WTC11 (cell line): Measurements from ENCODE around the gene ALDOB. TPM values are rescaled to one million over a fixed set of nuclear protein-coding genes. Genes with fewer than 3 reads are reported as not detected.

Experiments
- ATAC-seq: fragments of 200-7000 bp; cut with Tn5 transposase; 2 replicates; pipeline ENCODE4 v1.10.0; 2021; ENCODE audit warnings: mild to moderate bottlenecking, moderate library complexity
- CTCF ChIA-PET: fragments of 300-600 bp; sonication (Branson Sonifier 250); formaldehyde crosslinking; loops from one replicate; lab custom pipeline; 2021; ENCODE audit warnings: antibody characterized with exemption; lab: Charles Lee
- POLR2A ChIA-PET: fragments of 350-600 bp; sonication (Branson Sonifier 250); formaldehyde crosslinking; loops from one replicate; lab custom pipeline; 2021; ENCODE audit warnings: antibody characterized with exemption; lab: Charles Lee
- DNase-seq: peaks from one replicate; pipeline ENCODE4 v3.0.0; 2021; ENCODE audit warnings: low spot score
- H3K27ac Mint-ChIP-seq: 2 replicates; pipeline ENCODE4 v1.8.0; 2021; ENCODE audit warnings: mixed read lengths
- H3K27me3 Mint-ChIP-seq: 2 replicates; pipeline ENCODE4 v1.8.0; 2021; ENCODE audit warnings: low read depth, mild to moderate bottlenecking, moderate library complexity, mixed read lengths
- H3K36me3 Mint-ChIP-seq: 2 replicates; pipeline ENCODE4 v1.8.0; 2021; ENCODE audit warnings: mixed read lengths
- H3K4me1 Mint-ChIP-seq: 2 replicates; pipeline ENCODE4 v1.8.0; 2022; ENCODE audit warnings: mixed read lengths
- H3K4me3 Mint-ChIP-seq: 2 replicates; pipeline ENCODE4 v1.8.0; 2021; ENCODE audit warnings: mild to moderate bottlenecking, moderate library complexity, mixed read lengths
- H3K9me3 Mint-ChIP-seq: 2 replicates; pipeline ENCODE4 v1.8.0; 2021; ENCODE audit warnings: mixed read lengths
- ATF2 ChIP-seq: sonication (generic); formaldehyde crosslinking; IDR thresholded peaks from 2 replicates; pipeline ENCODE4 v1.8.1; 2022; ENCODE audit warnings: low read depth, missing genetic modification reagents, borderline replicate concordance
- CBFB ChIP-seq: sonication (generic); formaldehyde crosslinking; IDR thresholded peaks from 2 replicates; pipeline ENCODE4 v1.8.1; 2022; ENCODE audit warnings: mild to moderate bottlenecking, low read depth, missing genetic modification reagents
- E2F1 ChIP-seq: sonication (generic); formaldehyde crosslinking; IDR thresholded peaks from 2 replicates; pipeline ENCODE4 v1.8.0; 2022; ENCODE audit warnings: mild to moderate bottlenecking, missing genetic modification reagents
- E2F4 ChIP-seq: sonication (generic); formaldehyde crosslinking; IDR thresholded peaks from 2 replicates; pipeline ENCODE4 v1.8.1; 2022; ENCODE audit warnings: low read depth, mild to moderate bottlenecking, moderate library complexity, missing genetic modification reagents, borderline replicate concordance
- E2F5 ChIP-seq: sonication (generic); formaldehyde crosslinking; IDR thresholded peaks from 2 replicates; pipeline ENCODE4 v1.8.1; 2022; ENCODE audit warnings: mild to moderate bottlenecking, moderate library complexity, missing genetic modification reagents
- ERG ChIP-seq: fragments of 250-450 bp; sonication (Bioruptor Pico); IDR thresholded peaks from 2 replicates; pipeline ENCODE4 v1.8.0; 2021; ENCODE audit warnings: mild to moderate bottlenecking
- GRHL2 ChIP-seq: fragments of 250-450 bp; sonication (Bioruptor Pico); IDR thresholded peaks from 2 replicates; pipeline ENCODE4 v1.8.0; 2022; ENCODE audit warnings: mild to moderate bottlenecking, moderate library complexity; ENCODE audit not compliant: insufficient replicate concordance, severe bottlenecking
- IRF1 ChIP-seq: sonication (generic); formaldehyde crosslinking; IDR thresholded peaks from 2 replicates; pipeline ENCODE4 v1.8.0; 2023; ENCODE audit warnings: missing genetic modification reagents
- MLX ChIP-seq: sonication (generic); formaldehyde crosslinking; IDR thresholded peaks from 2 replicates; pipeline ENCODE4 v1.8.1; 2023; ENCODE audit warnings: mild to moderate bottlenecking, missing genetic modification reagents, moderate library complexity
- STAT6 ChIP-seq: sonication (generic); formaldehyde crosslinking; conservative IDR thresholded peaks from 2 replicates; pipeline ENCODE4 v1.8.1; 2023; ENCODE audit warnings: mild to moderate bottlenecking, low read depth, missing genetic modification reagents, moderate library complexity
- ZNF219 ChIP-seq: sonication (generic); formaldehyde crosslinking; IDR thresholded peaks from 2 replicates; pipeline ENCODE4 v1.8.0; 2023; ENCODE audit warnings: missing genetic modification reagents, mild to moderate bottlenecking, borderline replicate concordance
- ZNF232 ChIP-seq: sonication (generic); formaldehyde crosslinking; IDR thresholded peaks from 2 replicates; pipeline ENCODE4 v1.8.0; 2022; ENCODE audit warnings: mild to moderate bottlenecking, missing genetic modification reagents
- ZNF263 ChIP-seq: sonication (generic); formaldehyde crosslinking; IDR thresholded peaks from 2 replicates; pipeline ENCODE4 v1.8.1; 2022; ENCODE audit warnings: low read depth, mild to moderate bottlenecking, moderate library complexity, missing genetic modification reagents
- ZNF396 ChIP-seq: fragments of 250-450 bp; sonication (Bioruptor Pico); IDR thresholded peaks from 2 replicates; pipeline ENCODE4 v1.8.0; 2021; ENCODE audit warnings: mild to moderate bottlenecking, moderate library complexity, borderline replicate concordance
- ZNF512 ChIP-seq: sonication (generic); formaldehyde crosslinking; IDR thresholded peaks from 2 replicates; pipeline ENCODE4 v1.8.1; 2022; ENCODE audit warnings: missing genetic modification reagents, borderline replicate concordance
- total RNA-seq: library from RNA; stranded (reverse); gene quantifications from 3 replicates; pipeline ENCODE4 v1.2.3, GENCODE V29; 2021

ALDOB gene
- total RNA-seq, 1 experiment from 2014 or later = 0.94 TPM

- TF ChIP-seq E2F5 (CRISPR knock-in tag) = no peak
- TF ChIP-seq ZNF512 (CRISPR knock-in tag) = no peak
- TF ChIP-seq ZNF219 (CRISPR knock-in tag) = no peak
- TF ChIP-seq ZNF396 = no peak
- no peak for TF ChIP-seq ZNF263 (CRISPR knock-in tag)
- TF ChIP-seq GRHL2 (CRISPR knock-in tag) = no peak
- TF ChIP-seq ZNF232 (CRISPR knock-in tag) = no peak
- TF ChIP-seq MLX (CRISPR knock-in tag) = no peak
- no peak for TF ChIP-seq CBFB (CRISPR knock-in tag)
Measured at GRCh38 chr9:101478444-101478843, 42.9 kb upstream of the ALDOB start (continued).

- H3K4me3 Mint-ChIP-seq = no peak overlapping the region
- H3K4me1 Mint-ChIP-seq = peaks cover 28% of the 10 kb centered on the region
- no peak for DNase-seq
- H3K36me3 Mint-ChIP-seq = peaks cover 28% of the 10 kb centered on the region
- no peak overlapping the region for H3K27ac Mint-ChIP-seq
- no peak for ATAC-seq
- POLR2A ChIA-PET = interaction anchor here (1.0 kb wide), 1 partner anchor 13 kb away, joined by 4 read pairs; no protein-coding TSS in a partner anchor
- no peaks in the 10 kb centered on the region for H3K27me3 Mint-ChIP-seq
- H3K9me3 Mint-ChIP-seq = no peaks in the 10 kb centered on the region
- CTCF ChIA-PET = interaction anchor here (1.1 to 2.4 kb wide), 6 partner anchors 9 to 56 kb away, joined by 3 to 8 read pairs (median 6); partner anchors contain the start of gene RNF20
- TF ChIP-seq CBFB (CRISPR knock-in tag) (no peak), ERG (CRISPR knock-in tag) (no peak), E2F1 (CRISPR knock-in tag) (no peak), MLX (CRISPR knock-in tag) (no peak), E2F4 (CRISPR knock-in tag) (no peak), STAT6 (CRISPR knock-in tag) (no peak), IRF1 (CRISPR knock-in tag) (no peak), ZNF263 (CRISPR knock-in tag) (no peak), ATF2 (CRISPR knock-in tag) (no peak), GRHL2 (CRISPR knock-in tag) (no peak)
- TF ChIP-seq, all 79 proteins: peak for 0
Measured at GRCh38 chr9:101477736-101478135, 42.2 kb upstream of the ALDOB start.
